Mesendoderm (in vitro differentiated cells): ENCODE data around the gene B4GALT3.

Experiments
- DNase-seq: peaks from one replicate; pipeline ENCODE4 v3.0.0; 2013
- H2AK5ac ChIP-seq: 2 replicates; pipeline ENCODE4 v1.6.1; 2013; ENCODE audit warnings: low read length, inconsistent platforms
- H2BK120ac ChIP-seq: 2 replicates; pipeline ENCODE4 v1.6.1; 2013; ENCODE audit warnings: low read depth, mild to moderate bottlenecking, low read length, moderate library complexity, mixed read lengths
- H2BK15ac ChIP-seq: replicated peaks from 2 replicates; pipeline ENCODE4 v1.6.1; 2013; ENCODE audit warnings: low read depth, mild to moderate bottlenecking, moderate library complexity
- H2BK5ac ChIP-seq: 2 replicates; pipeline ENCODE4 v1.6.1; 2013; ENCODE audit warnings: low read length, inconsistent platforms
- H3K18ac ChIP-seq: 2 replicates; pipeline ENCODE4 v1.6.1; 2013; ENCODE audit warnings: mild to moderate bottlenecking, low read length, mixed read lengths
- H3K23ac ChIP-seq: one replicate; pipeline ENCODE4 v1.6.1; 2013; ENCODE audit warnings: low read length
- H3K27ac ChIP-seq: 2 replicates; pipeline ENCODE4 v1.5.1; 2013; ENCODE audit warnings: low read depth, mild to moderate bottlenecking, inconsistent platforms, low read length, moderate library complexity
- H3K27me3 ChIP-seq: 2 replicates; pipeline ENCODE4 v1.6.1; 2013; ENCODE audit warnings: low read length, control low read depth, mild to moderate bottlenecking, inconsistent platforms; ENCODE audit not compliant: insufficient read depth, poor library complexity
- H3K36me3 ChIP-seq: 2 replicates; pipeline ENCODE4 v1.6.1; 2013; ENCODE audit warnings: low read length, inconsistent platforms; ENCODE audit not compliant: control insufficient read depth, insufficient read depth
- H3K4ac ChIP-seq: one replicate; pipeline ENCODE4 v1.6.1; 2013; ENCODE audit warnings: low read depth, mild to moderate bottlenecking, low read length, moderate library complexity
- H3K4me1 ChIP-seq: 2 replicates; pipeline ENCODE4 v1.6.1; 2013; ENCODE audit warnings: low read depth, low read length, inconsistent platforms; ENCODE audit not compliant: control insufficient read depth
- H3K4me2 ChIP-seq: 2 replicates; pipeline ENCODE4 v1.6.1; 2013; ENCODE audit warnings: low read length
- H3K4me3 ChIP-seq: 2 replicates; pipeline ENCODE4 v1.5.1; 2013; ENCODE audit warnings: mild to moderate bottlenecking, low read length
- H3K56ac ChIP-seq: one replicate; pipeline ENCODE4 v1.6.1; 2013; ENCODE audit warnings: low read length
- H3K79me1 ChIP-seq: 2 replicates; pipeline ENCODE4 v1.6.1; 2013; ENCODE audit warnings: low read length, inconsistent platforms
- H3K79me2 ChIP-seq: 2 replicates; pipeline ENCODE4 v1.6.1; 2013; ENCODE audit warnings: mild to moderate bottlenecking, low read length; ENCODE audit not compliant: control insufficient read depth, insufficient read depth
- H3K9ac ChIP-seq: 2 replicates; pipeline ENCODE4 v1.6.1; 2013; ENCODE audit warnings: low read length, inconsistent platforms
- H4K5ac ChIP-seq: one replicate; pipeline ENCODE4 v1.6.1; 2013; ENCODE audit warnings: low read length
- H4K8ac ChIP-seq: one replicate; pipeline ENCODE4 v1.6.1; 2013; ENCODE audit warnings: low read depth, mild to moderate bottlenecking, control low read depth, low read length, moderate library complexity
- WGBS: extraction: QIAGEN DNeasy Blood & Tissue Kit; methylation state at CpG from one replicate; pipeline ENCODE4 v1.1.7; 2013; ENCODE audit warnings: low lambda C conversion rate, missing lambda C conversion rate; ENCODE audit not compliant: insufficient coverage; ENCODE audit errors: extremely low coverage; 5-methylcytosine and 5-hydroxymethylcytosine counted together

Gene B4GALT3

GRCh38 chr1:161196521-161197451 is 19.5 kb upstream of the B4GALT3 start:
- Histone ChIP-seq H2AK5ac (peak overlapping the region; percentile 39), H2BK120ac (no peak overlapping the region), H3K79me1 (no peaks in the 10 kb centered on the region), H3K27me3 (no peaks in the 10 kb centered on the region), H4K5ac (no peak overlapping the region), H3K4me3 (no peak overlapping the region), H3K27ac (no peak overlapping the region), H3K36me3 (no peaks in the 10 kb centered on the region), H3K23ac (no peak overlapping the region), H2BK15ac (no peak overlapping the region), H3K4ac (no peak overlapping the region), H3K4me2 (peak overlapping the region; percentile 30), H3K4me1 (peaks cover 32% of the 10 kb centered on the region), H2BK5ac (peak overlapping the region; percentile 47), H4K8ac (no peak overlapping the region), H3K9ac (peak overlapping the region; percentile 69), H3K56ac (peak overlapping the region; percentile 84), H3K79me2 (no peaks in the 10 kb centered on the region), H3K18ac (peak overlapping the region; percentile 6)
- WGBS = no CpG with 5 or more reads among the region's 27 CpGs
- DNase-seq = no peak

- H3K23ac ChIP-seq = no peak overlapping the region
- H3K27me3 ChIP-seq = no peaks in the 10 kb centered on the region
- H2BK15ac ChIP-seq = no peak overlapping the region
- no peak overlapping the region for H3K18ac ChIP-seq
- H3K4ac ChIP-seq = no peak overlapping the region
- H3K79me1 ChIP-seq = no peaks in the 10 kb centered on the region
- no peak overlapping the region for H3K4me3 ChIP-seq
- H3K4me2 ChIP-seq = no peak overlapping the region
- H3K36me3 ChIP-seq = no peaks in the 10 kb centered on the region
- no peaks in the 10 kb centered on the region for H3K79me2 ChIP-seq
- peaks cover 31% of the 10 kb centered on the region for H3K4me1 ChIP-seq
- no peak overlapping the region for H3K27ac ChIP-seq
- no peak overlapping the region for H2BK120ac ChIP-seq
- no peak overlapping the region for H2BK5ac ChIP-seq
- H4K8ac ChIP-seq = no peak overlapping the region
- DNase-seq = no peak
- H3K9ac ChIP-seq = no peak overlapping the region
- WGBS = no CpG with 5 or more reads among the region's 7 CpGs
- H3K56ac ChIP-seq = no peak overlapping the region
- no peak overlapping the region for H2AK5ac ChIP-seq
- no peak overlapping the region for H4K5ac ChIP-seq
These were observed 18.8 kb upstream of the B4GALT3 start for GRCh38 chr1:161196111-161196510.

- no peaks in the 10 kb centered on the region for H3K79me1 ChIP-seq
- H3K79me2 ChIP-seq = no peaks in the 10 kb centered on the region
- H2BK15ac ChIP-seq = no peak overlapping the region
- no peak overlapping the region for H3K9ac ChIP-seq
- no peaks in the 10 kb centered on the region for H3K36me3 ChIP-seq
- H3K18ac ChIP-seq = no peak overlapping the region
- H3K27me3 ChIP-seq = no peaks in the 10 kb centered on the region
- H2BK120ac ChIP-seq = no peak overlapping the region
- no peak overlapping the region for H3K23ac ChIP-seq
- WGBS = no CpG with 5 or more reads among the region's 4 CpGs
- DNase-seq = no peak
- no peak overlapping the region for H2BK5ac ChIP-seq
- H3K4me3 ChIP-seq = no peak overlapping the region
- no peak overlapping the region for H4K5ac ChIP-seq
- no peak overlapping the region for H3K4ac ChIP-seq
- no peak overlapping the region for H4K8ac ChIP-seq
- no peak overlapping the region for H3K56ac ChIP-seq
- H2AK5ac ChIP-seq = no peak overlapping the region
- H3K4me1 ChIP-seq = peaks cover 22% of the 10 kb centered on the region
- H3K4me2 ChIP-seq = no peak overlapping the region
- H3K27ac ChIP-seq = no peak overlapping the region
These were observed 17.9 kb upstream of the B4GALT3 start for GRCh38 chr1:161195171-161195570.

GRCh38 chr1:161193561-161194235 is 16.4 kb upstream of the B4GALT3 start:
- Histone ChIP-seq H3K79me1 (no peaks in the 10 kb centered on the region), H3K27me3 (no peaks in the 10 kb centered on the region), H3K4me2 (no peak overlapping the region), H3K56ac (no peak overlapping the region), H3K79me2 (no peaks in the 10 kb centered on the region), H3K4ac (no peak overlapping the region), H2BK5ac (no peak overlapping the region), H3K18ac (no peak overlapping the region), H2BK15ac (no peak overlapping the region), H3K23ac (no peak overlapping the region), H4K8ac (no peak overlapping the region), H3K9ac (no peak overlapping the region), H3K4me1 (peaks cover 13% of the 10 kb centered on the region), H3K27ac (no peak overlapping the region), H2BK120ac (no peak overlapping the region), H3K36me3 (no peaks in the 10 kb centered on the region), H3K4me3 (no peak overlapping the region), H4K5ac (no peak overlapping the region), H2AK5ac (no peak overlapping the region)
- no peak for DNase-seq
- WGBS = no CpG with 5 or more reads among the region's 21 CpGs

- Histone ChIP-seq H2BK15ac (no peak overlapping the region), H3K56ac (no peak overlapping the region), H3K36me3 (no peaks in the 10 kb centered on the region), H3K79me2 (no peaks in the 10 kb centered on the region), H3K4me1 (peaks cover 8% of the 10 kb centered on the region), H3K4me2 (no peak overlapping the region), H3K4ac (no peak overlapping the region), H3K23ac (no peak overlapping the region), H3K4me3 (no peak overlapping the region), H4K5ac (no peak overlapping the region), H4K8ac (no peak overlapping the region), H3K27ac (no peak overlapping the region), H3K79me1 (no peaks in the 10 kb centered on the region), H3K27me3 (no peaks in the 10 kb centered on the region), H2AK5ac (no peak overlapping the region), H2BK5ac (no peak overlapping the region), H3K9ac (no peak overlapping the region), H3K18ac (no peak overlapping the region), H2BK120ac (no peak overlapping the region)
- no CpG with 5 or more reads among the region's 15 CpGs for WGBS
- peak; percentile 83 for DNase-seq
These were observed 15.5 kb upstream of the B4GALT3 start for GRCh38 chr1:161192476-161193465.
